ENCODE measurements around the gene WEE1.
A peak's percentile ranks its signal among the peaks of the same experiment; 100 is the strongest.

WEE1 gene

GRCh38 chr11:9565822-9566560 lies 7.5 kb upstream of the WEE1 start:
- no peak for DNase-seq (ENCODE audit: low read depth in 3 of 3, low spot score in 1 of 3)

- no peak for DNase-seq (ENCODE audit: low read depth in 3 of 3, low spot score in 1 of 3)
These were observed 6.9 kb upstream of the WEE1 start for GRCh38 chr11:9566561-9567063.

DNA sequence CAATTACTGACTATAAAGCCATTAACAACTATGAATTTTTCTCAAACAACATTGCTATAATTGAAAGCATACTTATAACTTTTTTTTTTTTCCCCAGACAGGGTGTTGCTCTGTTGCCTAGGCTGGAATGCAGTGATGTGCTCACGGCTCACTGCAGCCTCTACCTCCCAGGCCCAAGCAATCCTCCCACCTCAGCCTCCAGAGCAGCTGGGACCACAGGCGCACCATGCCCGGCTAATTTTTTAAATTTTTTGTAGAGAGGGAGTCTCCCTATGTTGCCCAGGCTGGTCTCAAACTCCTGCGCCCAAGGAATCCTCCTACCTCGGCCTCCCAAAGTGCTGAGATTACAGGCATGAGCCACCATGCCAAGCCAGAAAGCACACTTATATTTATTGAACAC lies 6.1 kb upstream of the WEE1 start:
- DNase-seq (ENCODE audit: low read depth in 3 of 3, low spot score in 1 of 3): no peak

DNA sequence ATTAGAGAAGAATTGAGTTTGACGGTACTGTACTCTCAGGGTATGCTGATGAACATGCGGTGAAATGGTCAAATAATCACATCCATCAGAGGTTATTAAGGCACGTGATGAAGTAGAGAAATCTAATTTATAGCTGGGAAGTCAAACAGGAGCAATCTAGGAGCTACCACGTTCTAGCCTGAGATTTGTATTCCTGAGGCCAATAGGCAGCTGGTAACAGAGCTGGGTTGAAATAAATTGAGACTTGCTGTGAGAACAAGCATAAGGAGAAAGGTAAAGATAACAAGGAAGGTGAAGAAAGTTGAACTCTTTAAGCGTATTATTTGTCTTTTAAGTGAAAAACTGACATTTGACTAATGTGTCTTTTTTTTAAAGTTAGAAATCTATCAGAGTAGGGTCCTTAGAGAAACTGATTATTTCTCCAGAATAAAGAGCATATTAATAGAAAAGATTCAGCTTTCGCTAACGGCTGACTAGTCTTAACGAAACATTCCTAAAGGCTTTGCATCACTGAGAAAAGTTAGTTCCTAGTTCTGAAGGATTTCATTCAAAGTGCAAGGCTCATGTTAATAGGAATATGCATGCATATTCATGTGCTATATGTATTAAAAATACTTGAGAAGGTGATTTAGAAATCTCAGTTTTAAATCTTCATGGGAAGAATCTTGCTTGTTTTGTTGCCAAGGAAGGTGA lies 5.2 kb upstream of the WEE1 start:
- no peak for DNase-seq (ENCODE audit: low read depth in 3 of 3, low spot score in 1 of 3)

- DNase-seq (ENCODE audit: low read depth in 3 of 3, low spot score in 1 of 3): no peak
These were observed 4.4 kb upstream of the WEE1 start for GRCh38 chr11:9568854-9569587.

DNA sequence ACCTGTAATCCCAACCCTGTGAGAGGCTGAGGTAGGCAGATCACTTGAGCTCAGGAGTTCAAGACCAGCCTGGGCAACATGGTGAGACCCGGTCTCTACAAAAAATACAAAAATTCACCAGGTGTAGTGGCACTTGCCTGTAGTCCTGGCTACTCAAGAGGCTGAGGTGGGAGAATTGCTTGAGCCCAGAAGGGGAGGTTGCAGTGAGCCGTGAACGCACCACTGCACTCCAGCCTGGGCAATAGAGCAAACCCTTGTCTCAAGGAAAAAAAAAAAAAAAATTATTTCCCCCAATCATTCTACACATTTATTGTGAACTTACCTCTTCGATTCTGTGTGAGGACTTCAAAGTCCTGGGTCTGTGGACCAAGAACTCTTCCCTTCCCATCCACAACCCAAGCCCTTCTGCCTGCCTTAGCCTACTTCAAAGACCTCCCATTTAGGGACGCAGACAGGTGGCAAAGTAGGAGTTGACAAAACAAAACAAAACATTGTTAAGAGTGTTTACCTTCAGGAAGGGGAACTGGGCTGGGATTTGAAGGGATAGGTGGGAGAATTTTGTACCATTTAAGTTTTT lies 3.8 kb upstream of the WEE1 start:
- no peak for DNase-seq (ENCODE audit: low read depth in 3 of 3, low spot score in 1 of 3)

- no peak for DNase-seq (ENCODE audit: low read depth in 3 of 3, low spot score in 1 of 3)
These were observed 3.0 kb upstream of the WEE1 start for GRCh38 chr11:9570313-9571025.

- no peak for DNase-seq (ENCODE audit: low read depth in 3 of 3, low spot score in 1 of 3)
These were observed 2.3 kb upstream of the WEE1 start for GRCh38 chr11:9571071-9571762.

DNA sequence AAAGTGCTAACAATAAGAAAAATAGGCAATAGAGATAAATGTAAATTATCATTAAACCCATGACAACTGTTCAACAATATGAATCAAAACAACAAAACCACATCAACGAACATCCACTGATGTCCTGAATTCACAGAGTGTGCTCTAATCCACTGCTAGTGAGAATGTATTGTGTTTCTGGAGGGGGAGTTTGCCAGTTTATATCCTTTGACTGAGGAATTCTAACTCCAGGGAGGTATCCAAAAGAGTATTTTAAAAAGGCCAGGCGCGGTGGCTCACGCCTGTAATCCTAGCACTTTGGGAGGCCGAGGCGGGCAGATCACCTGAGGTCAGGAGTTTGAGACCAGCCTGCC lies 1.7 kb upstream of the WEE1 start:
- no peak for DNase-seq (ENCODE audit: low read depth in 3 of 3, low spot score in 1 of 3)

DNA sequence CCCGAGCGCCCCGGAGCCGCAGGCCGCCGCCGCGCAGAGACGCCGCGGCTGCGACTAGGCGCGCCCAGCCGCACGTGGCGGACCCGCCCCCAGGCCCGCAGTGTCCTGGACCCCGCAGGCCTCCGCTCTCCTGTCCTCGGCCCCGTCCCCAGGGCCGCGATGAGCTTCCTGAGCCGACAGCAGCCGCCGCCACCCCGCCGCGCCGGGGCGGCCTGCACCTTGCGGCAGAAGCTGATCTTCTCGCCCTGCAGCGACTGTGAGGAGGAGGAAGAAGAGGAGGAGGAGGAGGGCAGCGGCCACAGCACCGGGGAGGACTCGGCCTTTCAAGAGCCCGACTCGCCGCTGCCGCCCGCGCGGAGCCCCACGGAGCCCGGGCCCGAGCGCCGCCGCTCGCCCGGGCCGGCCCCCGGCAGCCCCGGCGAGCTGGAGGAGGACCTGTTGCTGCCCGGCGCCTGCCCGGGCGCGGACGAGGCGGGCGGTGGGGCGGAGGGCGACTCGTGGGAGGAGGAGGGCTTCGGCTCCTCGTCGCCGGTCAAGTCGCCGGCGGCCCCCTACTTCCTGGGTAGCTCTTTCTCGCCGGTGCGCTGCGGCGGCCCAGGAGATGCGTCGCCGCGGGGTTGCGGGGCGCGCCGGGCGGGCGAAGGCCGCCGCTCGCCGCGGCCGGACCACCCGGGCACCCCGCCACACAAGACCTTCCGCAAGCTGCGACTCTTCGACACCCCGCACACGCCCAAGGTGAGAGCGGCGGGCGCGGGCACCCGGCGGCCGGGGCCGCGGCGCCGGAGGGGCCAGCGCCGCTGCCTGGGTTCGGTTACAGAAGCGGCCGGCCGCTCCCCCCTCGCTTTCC lies 528 bp downstream of the WEE1 start:
- DNase-seq (ENCODE audit: low read depth in 3 of 3, low spot score in 1 of 3): peak in 1 of 3 donors; percentile 23

DNA sequence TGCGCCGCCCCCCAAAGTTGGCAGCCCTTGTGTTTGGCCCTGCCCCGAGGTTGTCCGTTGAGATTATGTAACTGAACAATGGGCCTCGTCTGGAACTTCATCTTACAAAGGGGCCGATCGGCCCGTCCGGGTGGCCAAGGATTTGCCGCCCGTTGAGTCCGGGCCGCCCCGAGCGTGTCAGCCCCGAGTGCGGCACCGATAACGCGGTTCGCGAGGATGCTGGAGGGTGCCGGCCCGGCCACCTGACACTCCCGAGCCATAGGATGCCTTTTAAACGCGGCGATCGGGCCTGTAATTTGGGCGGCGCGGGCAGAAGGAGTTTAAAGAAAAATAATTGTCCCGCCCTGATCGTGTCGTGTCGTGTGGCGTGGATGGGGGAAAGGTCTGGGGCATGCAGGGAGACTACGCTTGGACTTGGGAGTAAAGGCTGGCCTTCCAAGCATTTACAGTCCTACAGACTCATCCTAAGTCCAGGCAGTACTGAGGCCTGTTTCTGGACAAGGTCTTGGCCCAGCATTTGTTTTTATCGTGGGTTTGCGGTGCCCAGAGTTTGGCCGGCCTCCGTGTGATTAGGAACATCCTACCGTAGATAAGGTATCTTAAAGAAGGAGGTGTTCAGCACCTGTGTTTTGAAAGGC lies 1.3 kb downstream of the WEE1 start:
- peak in 1 of 3 donors; percentile 3 for DNase-seq (ENCODE audit: low read depth in 3 of 3, low spot score in 1 of 3)

DNA sequence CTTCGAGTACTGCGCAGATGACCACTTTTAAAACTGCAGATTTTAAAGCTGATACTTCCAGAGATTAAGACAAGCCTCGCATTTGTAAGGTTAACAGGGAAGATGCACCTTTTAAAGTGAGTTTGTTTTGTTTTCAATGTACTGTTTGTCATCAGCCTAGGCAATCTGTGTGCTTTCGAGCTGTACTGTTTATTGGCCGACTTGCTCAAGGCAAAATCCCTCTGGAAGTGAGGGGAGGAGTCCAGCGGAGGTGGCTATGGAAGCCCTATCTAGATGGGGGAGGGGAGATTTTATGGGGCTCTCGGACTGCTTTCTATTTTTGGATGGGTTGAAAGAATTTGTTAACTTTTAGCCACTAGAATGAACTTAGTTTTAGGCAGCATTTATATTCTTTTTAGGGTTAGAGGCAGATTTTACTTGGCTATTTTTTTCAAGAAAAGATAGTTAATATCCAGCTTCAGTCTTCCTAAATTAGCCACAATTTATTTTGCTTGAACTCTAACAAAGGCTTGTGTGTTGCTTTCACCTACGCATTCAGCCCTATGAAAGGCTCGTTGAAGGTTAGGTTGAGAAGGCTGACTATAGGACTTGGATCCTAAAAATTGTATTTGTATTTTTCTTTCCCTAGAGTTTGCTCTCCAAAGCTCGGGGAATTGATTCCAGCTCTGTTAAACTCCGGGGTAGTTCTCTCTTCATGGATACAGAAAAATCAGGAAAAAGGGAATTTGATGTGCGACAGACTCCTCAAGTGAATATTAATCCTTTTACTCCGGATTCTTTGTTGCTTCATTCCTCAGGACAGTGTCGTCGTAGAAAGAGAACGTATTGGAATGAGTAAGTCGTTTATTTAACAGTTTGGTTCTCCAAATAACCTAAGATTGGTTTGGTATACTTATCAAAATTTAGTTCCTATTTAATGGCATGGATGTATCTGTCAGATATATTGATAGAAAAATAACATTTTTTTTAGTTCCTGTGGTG lies 2.1 kb downstream of the WEE1 start:
- DNase-seq (ENCODE audit: low read depth in 3 of 3, low spot score in 1 of 3): no peak

- DNase-seq (ENCODE audit: low read depth in 3 of 3, low spot score in 1 of 3): no peak
These were observed 3.4 kb downstream of the WEE1 start for GRCh38 chr11:9576701-9577381.

DNA sequence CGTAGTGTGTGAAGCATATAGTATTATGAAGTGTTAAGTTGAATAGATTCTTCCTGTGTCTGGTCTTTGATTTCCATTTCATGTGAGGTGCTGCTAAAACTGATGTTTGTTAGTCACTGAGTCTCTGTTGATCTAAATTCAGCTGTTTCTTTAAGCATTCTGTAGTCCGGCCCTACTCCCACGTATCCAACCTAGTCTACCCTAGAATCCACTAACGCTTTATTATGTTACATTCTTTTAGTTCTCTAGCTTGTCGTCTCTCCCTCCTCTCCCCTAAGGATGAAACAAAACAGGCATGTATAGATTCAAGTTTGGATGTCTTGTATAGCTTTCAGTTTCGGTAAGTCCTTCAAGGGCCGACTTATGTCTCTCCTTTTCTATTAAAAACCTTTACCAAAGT lies 4.1 kb downstream of the WEE1 start:
- DNase-seq (ENCODE audit: low read depth in 3 of 3, low spot score in 1 of 3): no peak

- no peak for DNase-seq (ENCODE audit: low read depth in 3 of 3, low spot score in 1 of 3)
These were observed 7.4 kb downstream of the WEE1 start for GRCh38 chr11:9580894-9581293.

GRCh38 chr11:9581556-9582161 lies 8.2 kb downstream of the WEE1 start:
- no peak for DNase-seq (ENCODE audit: low read depth in 3 of 3, low spot score in 1 of 3)

DNA sequence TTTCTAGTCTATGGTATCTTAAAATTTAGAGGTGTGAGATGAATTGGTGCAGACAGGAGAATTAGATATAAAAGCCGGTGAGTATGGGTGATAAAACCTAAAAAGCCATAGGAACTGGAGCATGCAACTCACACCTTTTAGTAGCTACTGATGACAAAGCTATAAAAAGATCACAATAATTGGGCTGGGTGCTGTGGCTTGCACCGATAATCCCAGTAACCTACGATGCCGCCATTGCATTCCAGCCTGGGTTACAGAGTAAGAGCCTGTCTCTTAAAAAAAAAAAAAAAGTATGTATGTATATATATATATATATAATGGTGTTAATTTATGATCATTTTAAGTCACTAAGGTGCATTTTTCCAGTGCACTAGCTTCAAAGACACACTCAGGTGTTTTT lies 17.2 kb downstream of the WEE1 start:
- DNase-seq (ENCODE audit: low read depth in 3 of 3, low spot score in 1 of 3): no peak

Measured in stimulated activated CD4-positive, alpha-beta T cell treated with anti-CD3 and anti-CD28 coated beads, TNF-alpha, amount 100 ng/mL, for 1 hour (primary cell).